HEK293 (cell line): Measurements from ENCODE around the gene FGD6.
A peak's percentile ranks its signal among the peaks of the same experiment; 100 is the strongest.

Source experiments
- GFI1B ChIP-seq: fragments of 450-650 bp; formaldehyde crosslinking; IDR thresholded peaks from 2 replicates; pipeline ENCODE4 v1.5.1; 2016; ENCODE audit warnings: missing biosample characterization, missing genetic modification characterization
- GLI2 ChIP-seq: fragments of 450-650 bp; formaldehyde crosslinking; IDR thresholded peaks from 2 replicates; pipeline ENCODE4; 2017; ENCODE audit warnings: missing biosample characterization, missing genetic modification characterization, low read depth, borderline replicate concordance
- HIC1 ChIP-seq: fragments of 450-650 bp; formaldehyde crosslinking; IDR thresholded peaks from 2 replicates; pipeline ENCODE4 v1.5.1; 2016; ENCODE audit warnings: missing biosample characterization, missing genetic modification characterization
- HOXA7 ChIP-seq: sonication (generic); formaldehyde crosslinking; IDR thresholded peaks from 2 replicates; pipeline ENCODE4 v1.8.1; 2022; ENCODE audit warnings: missing genetic modification reagents, borderline replicate concordance
- INSM2 ChIP-seq: fragments of 450-650 bp; formaldehyde crosslinking; IDR thresholded peaks from 2 replicates; pipeline ENCODE4 v1.5.1; 2016; ENCODE audit warnings: missing biosample characterization, missing genetic modification characterization
- KLF1 ChIP-seq: fragments of 450-650 bp; formaldehyde crosslinking; IDR thresholded peaks from 2 replicates; pipeline ENCODE4 v1.5.1; 2016; ENCODE audit warnings: missing biosample characterization, missing genetic modification characterization
- PRDM10 ChIP-seq: fragments of 450-650 bp; formaldehyde crosslinking; IDR thresholded peaks from 2 replicates; pipeline ENCODE4 v1.5.1; 2016; ENCODE audit warnings: missing biosample characterization, missing genetic modification characterization
- PRDM6 ChIP-seq: fragments of 450-650 bp; formaldehyde crosslinking; IDR thresholded peaks from 2 replicates; pipeline ENCODE4 v1.5.1; 2017; ENCODE audit warnings: missing biosample characterization, missing genetic modification characterization
- REPIN1 ChIP-seq: fragments of 450-650 bp; formaldehyde crosslinking; IDR thresholded peaks from 2 replicates; pipeline ENCODE4 v1.5.1; 2017; ENCODE audit warnings: missing biosample characterization, missing genetic modification characterization, low read depth
- ZBTB26 ChIP-seq: fragments of 450-650 bp; formaldehyde crosslinking; optimal IDR thresholded peaks from 2 replicates; pipeline ENCODE3; 2016; ENCODE audit warnings: missing biosample characterization, mild to moderate bottlenecking, missing genetic modification characterization
- ZBTB8A ChIP-seq: fragments of 450-650 bp; formaldehyde crosslinking; IDR thresholded peaks from 2 replicates; pipeline ENCODE4 v1.5.1; 2016; ENCODE audit warnings: missing biosample characterization, missing genetic modification characterization
- ZNF169 ChIP-seq: fragments of 450-650 bp; formaldehyde crosslinking; IDR thresholded peaks from 2 replicates; pipeline ENCODE4 v1.5.1; 2016; ENCODE audit warnings: missing biosample characterization, missing genetic modification characterization
- ZNF214 ChIP-seq: fragments of 450-650 bp; formaldehyde crosslinking; IDR thresholded peaks from 2 replicates; pipeline ENCODE4 v1.5.1; 2017; ENCODE audit warnings: missing biosample characterization, mild to moderate bottlenecking, missing genetic modification characterization, borderline replicate concordance
- ZNF248 ChIP-seq: fragments of 450-650 bp; formaldehyde crosslinking; IDR thresholded peaks from 2 replicates; pipeline ENCODE4 v1.5.1; 2017; ENCODE audit warnings: missing biosample characterization, missing genetic modification characterization
- ZNF292 ChIP-seq: fragments of 450-650 bp; formaldehyde crosslinking; IDR thresholded peaks from 2 replicates; pipeline ENCODE4 v1.5.1; 2016; ENCODE audit warnings: low read depth, missing biosample characterization, missing genetic modification characterization, borderline replicate concordance
- ZNF354C ChIP-seq: fragments of 450-650 bp; formaldehyde crosslinking; IDR thresholded peaks from 2 replicates; pipeline ENCODE4 v1.5.1; 2016; ENCODE audit warnings: missing biosample characterization, missing genetic modification characterization, low read depth, borderline replicate concordance
- ZNF501 ChIP-seq: fragments of 450-650 bp; formaldehyde crosslinking; IDR thresholded peaks from 2 replicates; pipeline ENCODE4 v1.5.1; 2016; ENCODE audit warnings: missing biosample characterization, missing genetic modification characterization
- ZNF518A ChIP-seq: fragments of 450-650 bp; formaldehyde crosslinking; conservative IDR thresholded peaks from 2 replicates; pipeline ENCODE4 v1.5.1; 2016; ENCODE audit warnings: low read depth, missing biosample characterization, missing genetic modification characterization
- ZNF571 ChIP-seq: fragments of 450-650 bp; formaldehyde crosslinking; IDR thresholded peaks from 2 replicates; pipeline ENCODE4 v1.5.0; 2017; ENCODE audit warnings: missing biosample characterization, missing genetic modification characterization
- ZNF585B ChIP-seq: fragments of 450-650 bp; formaldehyde crosslinking; IDR thresholded peaks from 2 replicates; pipeline ENCODE4 v1.5.1; 2016; ENCODE audit warnings: missing biosample characterization, missing genetic modification characterization
- ZNF596 ChIP-seq: fragments of 450-650 bp; IDR thresholded peaks from 2 replicates; pipeline ENCODE4 v1.5.0; 2018; ENCODE audit warnings: missing biosample characterization, mild to moderate bottlenecking, missing genetic modification characterization, moderate library complexity
- ZNF777 ChIP-seq: fragments of 450-650 bp; formaldehyde crosslinking; IDR thresholded peaks from 2 replicates; pipeline ENCODE4 v1.5.1; 2017; ENCODE audit warnings: missing biosample characterization, missing genetic modification characterization, borderline replicate concordance
- ZSCAN16 ChIP-seq: fragments of 450-650 bp; formaldehyde crosslinking; IDR thresholded peaks from 2 replicates; pipeline ENCODE4 v1.5.1; 2016; ENCODE audit warnings: missing biosample characterization, missing genetic modification characterization

The FGD6 gene

GRCh38 chr12:95217377-95218149, at the start of gene FGD6, which contains the start of gene VEZT (continued):
- TF ChIP-seq ZNF518A (tag by site-specific recombination) = peak; percentile 56; the same call in 1 of the 2 replicates
- TF ChIP-seq GFI1B = no peak
- peak; percentile 98 for TF ChIP-seq ZBTB8A (tag by site-specific recombination)
- no peak; the same call in 1 of the 2 replicates for TF ChIP-seq PRDM10 (tag by site-specific recombination)
- peak; percentile 96; the same call in 1 of the 2 replicates for TF ChIP-seq REPIN1 (tag by site-specific recombination)
- TF ChIP-seq HOXA7 (CRISPR knock-in tag) = no peak
- TF ChIP-seq ZNF354C (tag by site-specific recombination) = no peak
- no peak for TF ChIP-seq ZNF292 (tag by site-specific recombination)
- TF ChIP-seq ZSCAN16 (tag by site-specific recombination) = no peak
- TF ChIP-seq ZNF248 (tag by site-specific recombination) = no peak
- peak; percentile 76 for TF ChIP-seq INSM2
- TF ChIP-seq PRDM6 = no peak
- 0 out of 2 replicates have a peak, but pooled peaks have one; percentile 31 for TF ChIP-seq GLI2 (tag by site-specific recombination)
- TF ChIP-seq ZBTB26 (tag by site-specific recombination) = peak; percentile 98
- TF ChIP-seq ZNF214 (tag by site-specific recombination) = no peak
- TF ChIP-seq ZNF169 (tag by site-specific recombination) = no peak
- TF ChIP-seq HIC1 (tag by site-specific recombination) = peak; percentile 99
- TF ChIP-seq KLF1 (tag by site-specific recombination) = peak; percentile 69
- no peak for TF ChIP-seq ZNF585B (tag by site-specific recombination)
- TF ChIP-seq ZNF777 (tag by site-specific recombination) = peak; percentile 61; the same call in 1 of the 2 replicates
- no peak for TF ChIP-seq ZNF571 (tag by site-specific recombination)
- no peak for TF ChIP-seq ZNF596
- peak; percentile 100 for TF ChIP-seq ZNF501 (tag by site-specific recombination)
